GM19023 (cell line): ENCODE results near the gene AJAP1.

Experiments used
- ATAC-seq: cut with Tn5 transposase; IDR thresholded peaks from one replicate; pipeline ENCODE4 v1.9.1; 2021; ENCODE audit warnings: mild to moderate bottlenecking, moderate library complexity; ENCODE audit not compliant: unreplicated experiment

Gene AJAP1

GRCh38 chr1:4699376-4700301, 45.2 kb downstream of the AJAP1 start:
- no peak for ATAC-seq

DNA sequence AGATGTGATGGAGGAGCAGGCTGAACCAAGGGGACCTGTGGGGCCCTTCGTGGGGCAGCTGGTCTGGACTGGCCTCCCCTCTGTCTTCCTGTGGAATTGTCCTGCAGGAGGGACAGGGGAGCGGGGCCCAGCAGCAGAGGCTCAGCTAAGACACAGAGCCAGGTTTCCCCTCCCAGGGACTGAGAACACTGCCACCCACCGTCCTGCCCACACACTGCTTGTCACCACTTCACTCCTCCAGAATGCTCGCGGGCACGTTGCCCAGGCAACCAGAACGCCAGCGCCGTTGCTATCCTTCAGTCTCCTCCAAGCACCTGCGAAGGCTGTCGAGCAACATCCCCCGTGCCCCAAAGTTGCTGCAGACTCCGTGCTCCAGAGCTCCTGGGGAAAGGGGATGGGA, 46.4 kb downstream of the AJAP1 start:
- ATAC-seq = no peak

GRCh38 chr1:4701276-4701675, 46.9 kb downstream of the AJAP1 start:
- ATAC-seq = no peak

DNA sequence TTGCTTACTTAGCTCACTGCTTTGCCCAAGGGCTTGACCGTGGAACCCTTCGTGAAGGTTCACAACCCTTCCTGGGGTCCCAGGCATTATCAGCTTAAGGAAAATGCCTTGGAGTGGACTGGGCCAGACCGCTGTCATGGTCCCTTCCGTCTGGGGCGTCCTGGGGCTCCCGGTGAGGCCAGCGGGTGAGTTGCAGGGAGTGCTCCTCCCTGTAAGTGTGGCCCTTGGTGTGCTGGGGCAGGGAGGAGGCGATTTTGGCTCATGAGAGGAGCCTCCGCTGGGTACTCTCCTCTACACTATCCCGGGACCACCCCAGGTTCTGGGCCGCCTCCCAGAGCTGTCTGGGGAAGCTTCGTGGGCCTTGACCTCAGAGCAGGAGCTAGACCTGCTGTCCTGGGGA, 48.1 kb downstream of the AJAP1 start:
- no peak for ATAC-seq

- no peak for ATAC-seq
Measured at GRCh38 chr1:4702932-4703331, 48.5 kb downstream of the AJAP1 start.

- ATAC-seq = no peak
Measured at GRCh38 chr1:4703646-4704045, 49.2 kb downstream of the AJAP1 start.

DNA sequence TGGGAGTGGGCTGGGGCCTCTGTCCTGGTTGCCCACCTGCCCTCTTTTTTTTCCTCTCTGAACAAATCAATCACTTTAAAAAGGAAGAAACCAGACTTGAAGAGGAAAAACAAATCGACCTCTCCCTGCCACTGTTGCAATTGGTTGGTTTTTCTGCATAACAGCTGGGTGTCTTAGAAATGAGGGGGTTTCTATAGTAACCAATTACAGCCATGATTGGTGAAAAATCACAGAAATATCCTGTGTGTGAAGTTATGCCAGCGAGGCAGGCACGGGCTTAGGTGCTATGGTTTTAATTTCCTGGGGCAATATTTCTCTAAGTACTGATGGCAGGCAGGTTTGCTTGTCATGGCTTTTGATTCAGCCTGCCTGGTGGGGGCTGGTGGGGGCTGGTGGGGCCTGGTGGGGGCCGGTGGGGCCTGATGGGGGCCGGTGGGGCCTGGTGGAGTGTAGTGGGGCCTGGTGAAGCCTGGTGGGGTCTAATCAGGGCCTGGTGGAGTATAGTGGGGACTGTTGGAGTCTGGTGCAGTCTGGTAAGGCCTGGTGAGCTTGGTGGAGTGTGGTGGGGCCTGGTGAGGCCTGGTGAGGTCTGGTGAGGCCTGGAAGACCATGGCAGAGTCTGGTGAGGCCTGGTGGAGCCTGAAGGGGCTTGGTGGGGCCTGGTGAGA, 54.6 kb downstream of the AJAP1 start:
- ATAC-seq = no peak

DNA sequence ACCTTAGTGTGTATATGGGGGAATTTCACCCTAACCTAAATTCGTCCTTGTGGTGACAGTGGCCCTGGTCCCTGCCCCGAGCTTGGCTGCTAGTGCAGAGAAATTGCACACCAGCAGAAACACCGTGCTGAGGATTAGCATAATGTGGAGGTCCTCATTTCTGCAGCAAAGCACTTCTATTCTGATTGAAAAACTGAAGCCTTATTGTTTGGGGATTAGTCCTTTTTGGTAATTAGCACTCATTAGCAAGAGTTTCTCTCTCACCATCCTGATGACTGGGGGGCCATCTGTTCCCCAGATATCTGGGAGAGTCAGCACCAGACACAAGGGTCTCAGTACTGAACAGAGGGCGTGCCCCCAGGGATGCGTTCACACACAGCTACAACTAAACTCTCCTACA, 55.2 kb downstream of the AJAP1 start:
- ATAC-seq = no peak

DNA sequence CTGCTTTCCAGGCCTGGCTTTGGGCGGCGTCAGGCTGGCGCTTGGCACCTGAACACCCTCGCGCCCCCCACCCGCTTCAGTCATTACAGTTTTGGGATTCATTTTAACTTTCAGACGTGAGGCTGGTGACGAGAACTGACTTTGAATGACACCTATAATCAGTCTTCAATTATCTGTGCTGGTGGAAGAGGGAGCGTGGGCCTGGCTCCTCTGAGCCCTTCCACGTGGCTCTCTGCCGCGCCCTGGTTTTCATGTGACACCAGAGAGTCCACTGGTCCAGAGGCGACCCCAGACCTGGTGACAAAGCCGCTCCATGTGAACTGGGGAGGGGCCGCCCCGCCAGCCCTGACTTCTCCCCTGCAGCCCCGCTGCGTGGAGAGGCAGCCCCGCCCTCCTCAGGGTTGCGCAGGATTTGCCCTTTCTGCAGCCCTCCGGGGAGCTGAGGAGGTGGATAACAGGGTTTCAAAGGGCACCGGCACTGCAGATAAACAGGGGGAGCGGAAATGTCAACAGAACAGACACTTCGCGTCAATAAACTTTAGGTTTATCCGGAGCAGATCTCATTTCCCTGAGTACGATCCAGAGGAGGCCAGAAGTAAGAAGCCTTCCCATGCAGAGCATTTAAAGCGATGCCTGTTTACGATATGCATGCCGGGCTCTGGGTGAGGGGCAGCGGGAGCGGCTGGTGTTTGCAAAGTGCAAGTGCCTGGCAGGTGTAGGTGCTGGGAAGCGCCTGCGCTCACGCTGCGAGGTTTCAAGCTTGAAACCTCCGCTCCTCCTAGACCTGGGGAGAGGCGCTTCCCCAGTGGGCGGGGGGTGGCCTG, 56.4 kb downstream of the AJAP1 start:
- no peak for ATAC-seq

GRCh38 chr1:4711416-4712275, 57.2 kb downstream of the AJAP1 start:
- no peak for ATAC-seq

DNA sequence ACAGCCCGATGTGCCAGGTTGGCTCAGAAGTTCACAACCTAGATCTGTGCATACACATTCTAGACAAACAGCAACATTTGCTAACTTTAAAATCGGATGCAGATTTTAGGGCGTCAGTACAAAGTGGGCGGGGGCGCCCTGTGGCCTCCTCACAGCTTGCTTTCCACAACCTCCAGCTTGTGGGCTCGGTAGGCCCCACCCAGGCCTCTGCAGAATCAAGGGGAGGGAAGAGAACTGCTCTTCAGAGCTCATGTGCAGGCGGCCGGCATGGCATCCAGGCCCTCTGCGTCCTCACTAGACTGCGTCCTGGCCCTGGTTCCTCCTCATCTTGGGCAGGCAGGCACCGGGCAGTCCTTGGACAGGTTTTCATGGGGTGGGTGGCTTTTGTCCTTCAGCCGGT, 59.3 kb downstream of the AJAP1 start:
- no peak for ATAC-seq

- no peak for ATAC-seq
Measured at GRCh38 chr1:4716406-4716805, 62.0 kb downstream of the AJAP1 start.

DNA sequence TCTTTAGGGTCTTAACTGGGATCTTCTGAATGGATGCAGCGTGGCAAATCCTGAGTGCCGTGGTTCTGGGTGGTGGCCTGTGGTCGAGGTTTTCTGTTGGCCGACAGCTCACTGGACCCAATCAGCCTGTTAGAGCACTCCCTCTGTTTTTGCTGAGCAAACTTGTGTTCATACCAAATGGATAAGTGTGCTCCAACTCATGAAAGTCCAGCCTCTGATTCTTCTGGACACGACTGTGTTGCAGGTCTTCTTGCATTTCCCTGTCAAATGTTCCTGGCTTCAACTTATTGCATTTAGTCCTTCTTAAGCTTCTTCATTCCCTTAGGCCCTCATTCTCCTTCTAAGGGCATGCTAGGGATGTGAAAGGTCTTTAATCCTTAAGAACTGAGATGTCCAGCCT, 63.7 kb downstream of the AJAP1 start:
- ATAC-seq = no peak

- no peak for ATAC-seq
Measured at GRCh38 chr1:4723106-4723505, 68.7 kb downstream of the AJAP1 start.

DNA sequence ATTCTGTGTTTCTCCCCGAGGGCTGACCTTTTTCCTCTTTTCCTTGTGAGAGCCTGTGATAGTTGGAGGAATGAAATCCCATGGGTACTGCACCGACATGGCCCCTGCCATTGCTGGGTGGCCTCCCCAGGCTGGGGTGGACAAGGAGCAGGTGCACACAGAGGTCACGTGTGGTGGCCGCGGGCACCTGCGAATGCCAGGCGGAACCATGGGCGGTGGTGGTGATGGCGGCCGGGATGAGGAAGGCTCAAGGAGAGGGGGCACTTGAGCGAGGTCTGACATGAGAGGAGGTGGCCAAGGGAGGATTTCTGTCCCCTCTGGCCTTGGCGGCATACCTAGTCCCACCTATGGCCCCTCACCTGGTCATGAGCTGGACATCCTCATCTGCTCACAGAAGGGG, 69.6 kb downstream of the AJAP1 start:
- no peak for ATAC-seq

- ATAC-seq = no peak
Measured at GRCh38 chr1:4724695-4725250, 70.4 kb downstream of the AJAP1 start.

DNA sequence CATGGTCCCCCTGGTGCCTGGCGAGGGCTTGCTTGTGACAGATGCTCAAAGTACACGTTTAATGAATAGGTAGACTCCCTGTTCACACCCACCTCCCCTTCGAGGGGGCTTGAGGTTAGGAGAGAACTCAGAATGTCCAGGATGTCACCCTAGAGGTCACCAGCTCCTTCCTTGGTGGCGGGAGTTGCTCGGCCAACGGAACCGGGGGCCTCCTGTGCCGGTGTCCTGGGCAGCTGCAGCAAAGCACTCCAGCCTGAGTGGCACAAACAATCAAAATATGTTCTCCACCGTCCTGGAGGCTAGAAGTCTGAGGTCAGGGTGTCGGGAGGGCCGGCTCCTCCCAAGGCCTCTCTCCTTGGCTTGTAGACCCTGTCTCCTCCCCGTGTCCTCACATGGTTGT, 71.0 kb downstream of the AJAP1 start:
- ATAC-seq = no peak

DNA sequence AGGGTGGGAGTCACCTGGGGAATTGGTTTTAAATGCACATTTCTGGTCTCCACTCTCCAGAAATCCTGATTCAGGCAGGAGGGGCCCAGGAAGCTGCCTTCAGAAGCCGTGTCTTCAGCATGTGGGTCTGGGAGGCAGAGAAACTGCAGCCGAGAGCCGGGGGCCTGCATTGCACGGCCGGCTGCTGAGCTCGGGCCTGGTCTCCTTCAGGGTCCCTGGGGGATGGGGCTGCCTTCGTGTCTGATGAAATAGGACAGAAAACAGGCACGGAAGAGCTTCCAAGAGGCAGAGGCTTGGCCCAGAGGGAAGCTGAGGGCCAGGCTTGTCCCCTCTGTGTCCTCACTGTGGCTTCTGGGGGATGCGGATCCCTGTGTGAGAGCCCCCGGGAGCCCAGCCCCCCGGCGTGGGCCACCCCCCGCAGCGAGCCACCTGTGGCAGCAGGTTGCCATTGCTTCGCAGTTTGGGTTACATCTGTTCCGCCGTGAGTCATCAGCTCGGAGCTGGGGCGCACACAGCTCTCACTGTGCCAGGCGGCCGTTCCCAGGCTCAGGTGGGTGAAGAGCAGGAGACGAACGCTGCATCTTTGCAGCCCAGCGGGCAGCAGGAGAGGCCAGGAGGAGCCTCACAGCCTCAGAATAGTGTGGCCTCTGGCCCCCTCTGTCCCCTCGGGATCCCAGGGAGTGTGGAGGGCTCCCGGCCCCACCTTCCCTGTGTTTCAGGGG, 72.4 kb downstream of the AJAP1 start:
- ATAC-seq = no peak

- ATAC-seq = no peak
Measured at GRCh38 chr1:4728319-4729089, 74.1 kb downstream of the AJAP1 start.
